GM12875 (cell line): ENCODE results near the gene METTL27.
"Not testable (repeated sequence)": the region's sequence is repeated elsewhere in the genome, so short reads cannot be mapped to it uniquely, and the experiment has no call there.

ENCODE experiments used
- H3K4me3 ChIP-seq: one replicate; pipeline ENCODE4 v1.5.1; 2011; ENCODE audit warnings: low read depth, low read length, control low read depth
- CTCF ChIP-seq: IDR thresholded peaks from 2 replicates; pipeline ENCODE4 v1.5.1; 2011; ENCODE audit warnings: low read depth, mild to moderate bottlenecking, control low read depth, inconsistent platforms, low read length, moderate library complexity, borderline replicate concordance; ENCODE audit not compliant: insufficient read depth

Gene METTL27

GRCh38 chr7:73789051-73789450 is 53.3 kb downstream of the METTL27 start:
- no peak overlapping the region for H3K4me3 ChIP-seq
- TF ChIP-seq CTCF: no peak

- H3K4me3 ChIP-seq: not testable (repeated sequence)
Measured at GRCh38 chr7:73787786-73788048, 54.6 kb downstream of the METTL27 start.

- H3K4me3 ChIP-seq: no peak overlapping the region
- TF ChIP-seq CTCF: no peak
Measured at GRCh38 chr7:73786588-73786987, 55.7 kb downstream of the METTL27 start.
